GM18868 (cell line): Measurements from ENCODE around the gene RYR2.
"Not testable (repeated sequence)": the region's sequence is repeated elsewhere in the genome, so short reads cannot be mapped to it uniquely, and the experiment has no call there.

Experiments used
- ATAC-seq: cut with Tn5 transposase; IDR thresholded peaks from one replicate; pipeline ENCODE4 v1.9.1; 2021; ENCODE audit warnings: mild to moderate bottlenecking, moderate library complexity; ENCODE audit not compliant: unreplicated experiment

Gene RYR2

DNA sequence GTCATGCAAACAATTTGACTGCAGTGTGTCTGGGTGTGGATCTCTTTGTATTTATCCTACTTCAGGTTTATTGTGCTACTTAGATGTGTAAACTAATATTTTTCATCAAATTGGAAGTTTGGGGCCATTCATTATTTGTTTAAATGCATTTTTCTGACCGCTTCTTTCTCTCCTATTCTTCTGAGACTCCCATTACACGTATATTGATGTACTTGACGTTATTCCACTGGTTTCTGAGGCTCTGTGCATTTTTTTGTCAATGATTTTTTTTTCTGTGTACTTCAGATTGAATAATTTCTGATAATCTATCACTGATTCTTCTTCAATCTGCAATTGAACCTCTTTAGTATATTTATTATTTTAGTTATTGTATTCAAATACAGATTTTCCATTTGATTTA lies 276.8 kb downstream of the RYR2 start:
- no peak for ATAC-seq

DNA sequence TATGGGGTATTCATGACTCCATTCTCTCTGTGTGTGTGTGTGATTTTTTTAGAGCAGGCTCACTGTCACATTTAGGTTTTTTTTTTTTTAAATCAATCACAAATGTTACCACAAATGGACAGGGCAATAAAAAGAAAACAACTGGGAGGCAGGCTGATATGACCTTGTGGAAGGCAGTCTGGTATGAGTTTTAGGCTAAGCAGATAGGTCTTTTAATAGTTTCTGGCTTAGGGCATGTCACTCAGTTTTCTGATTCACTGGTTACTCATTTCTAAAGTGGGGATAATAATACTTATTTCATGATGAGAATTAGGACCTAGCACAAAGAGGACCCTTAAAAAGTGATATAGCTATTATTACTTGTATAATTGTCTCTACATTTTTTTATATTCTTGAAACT lies 278.9 kb downstream of the RYR2 start:
- ATAC-seq, result no peak

DNA sequence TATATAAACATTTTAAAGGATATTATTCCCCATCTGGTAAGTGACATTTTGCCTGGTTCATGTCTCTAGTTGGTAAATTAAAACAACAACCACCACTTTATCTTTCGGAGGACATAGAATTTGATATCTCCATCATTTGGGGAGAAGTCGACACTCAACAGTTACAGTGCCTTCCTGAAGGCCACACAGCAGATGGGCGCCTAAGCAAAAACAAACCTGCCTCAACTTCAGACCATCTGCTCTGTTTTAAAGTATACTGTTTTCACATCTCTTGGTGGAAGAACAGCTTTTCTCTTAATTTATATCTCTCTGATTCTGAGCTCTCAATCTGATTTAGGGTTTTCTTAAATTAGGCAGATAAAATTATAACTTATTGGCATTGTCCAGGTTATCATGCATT lies 282.2 kb downstream of the RYR2 start:
- no peak for ATAC-seq

DNA sequence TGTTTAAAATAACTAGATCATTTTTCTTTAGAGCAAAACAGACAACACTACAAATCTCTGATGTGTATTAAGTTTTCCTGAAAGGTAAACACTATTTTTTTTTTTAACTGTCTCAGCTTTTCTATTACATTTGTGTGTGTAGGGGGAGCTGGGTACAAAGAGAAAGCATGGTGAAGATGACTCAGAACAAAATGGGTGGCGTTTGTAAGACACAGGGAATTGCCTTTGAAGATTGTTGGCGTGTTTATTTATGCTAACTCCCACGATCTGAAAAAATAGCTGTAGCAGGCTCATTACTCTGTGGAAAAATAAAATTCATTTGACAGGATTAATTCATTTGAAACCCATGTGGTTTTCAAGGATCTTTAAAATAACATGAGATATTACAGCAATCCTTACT lies 285.1 kb downstream of the RYR2 start:
- ATAC-seq, result no peak

DNA sequence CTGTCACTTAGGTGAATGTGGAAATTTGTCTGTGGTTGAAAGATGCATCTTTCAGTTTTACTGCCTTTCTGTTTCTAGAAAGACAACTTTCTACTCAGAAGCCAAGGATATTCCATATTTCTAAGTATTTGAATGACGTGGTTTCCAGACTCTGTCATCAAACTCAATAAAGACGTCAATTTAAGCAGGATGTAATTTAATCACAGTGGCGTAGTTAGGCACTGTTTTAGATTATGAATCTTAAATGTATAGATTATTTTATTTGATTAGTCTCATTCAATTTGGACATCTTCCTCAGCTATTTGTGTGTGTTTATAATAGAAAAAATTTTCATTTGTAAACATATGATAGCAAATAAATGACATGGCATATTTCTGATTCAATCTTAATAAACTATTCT lies 298.9 kb downstream of the RYR2 start:
- ATAC-seq, result no peak

DNA sequence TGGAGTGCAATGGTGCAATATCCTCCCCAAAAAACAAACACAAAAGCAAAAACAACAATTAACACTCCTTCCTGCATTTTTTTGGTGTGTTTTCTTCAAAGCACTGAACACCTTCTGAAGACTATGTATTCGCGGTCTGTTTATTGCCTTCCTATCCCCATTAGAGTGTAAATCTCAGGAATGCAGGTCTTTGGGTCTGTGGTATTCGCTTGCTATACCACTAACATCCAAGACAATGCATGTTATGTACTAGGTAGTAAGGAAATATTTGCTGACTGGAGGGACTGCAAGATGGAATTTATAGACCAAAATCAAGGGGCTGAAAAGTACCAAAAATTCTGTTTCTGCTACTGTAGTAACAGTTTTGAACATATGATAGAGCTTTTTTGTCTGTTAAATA lies 299.4 kb downstream of the RYR2 start:
- no peak for ATAC-seq

DNA sequence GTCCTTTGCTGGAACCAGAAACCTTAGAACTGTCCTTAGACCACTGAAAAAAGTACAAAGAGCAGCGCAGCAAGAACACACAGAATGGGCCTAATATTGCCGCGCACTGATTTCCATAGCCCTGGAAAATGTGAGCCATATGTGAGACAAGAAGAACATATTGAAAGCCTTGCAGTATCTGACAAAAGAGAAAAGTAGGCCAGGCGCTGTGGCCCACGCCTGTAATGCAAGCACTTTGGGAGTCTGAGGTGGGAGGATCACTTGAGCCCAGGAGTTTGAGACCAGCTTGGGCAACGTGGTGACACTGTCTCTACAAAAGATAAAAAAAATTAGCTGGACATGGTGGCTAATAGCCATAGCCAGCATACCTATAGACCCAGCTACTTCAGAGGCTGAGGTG lies 300.7 kb downstream of the RYR2 start:
- no peak for ATAC-seq

DNA sequence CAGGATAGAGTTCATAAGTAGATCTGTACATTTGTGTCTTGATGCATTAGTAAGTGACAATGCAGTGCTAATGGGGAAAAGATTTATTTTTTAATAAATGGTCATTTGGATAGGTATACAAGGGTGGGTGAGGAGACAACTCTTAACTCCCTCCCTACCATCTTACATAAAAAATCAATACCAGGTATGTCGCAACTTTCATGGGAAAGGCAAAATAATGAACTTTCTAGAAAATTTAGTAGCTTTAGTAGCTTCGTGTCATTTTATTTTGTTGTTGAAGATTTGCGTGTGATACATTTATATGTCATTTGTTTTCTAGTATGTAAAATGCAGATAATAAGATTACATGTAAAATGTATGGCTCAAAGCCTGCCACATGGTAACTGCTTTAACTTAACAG lies 310.8 kb downstream of the RYR2 start:
- ATAC-seq, result no peak

DNA sequence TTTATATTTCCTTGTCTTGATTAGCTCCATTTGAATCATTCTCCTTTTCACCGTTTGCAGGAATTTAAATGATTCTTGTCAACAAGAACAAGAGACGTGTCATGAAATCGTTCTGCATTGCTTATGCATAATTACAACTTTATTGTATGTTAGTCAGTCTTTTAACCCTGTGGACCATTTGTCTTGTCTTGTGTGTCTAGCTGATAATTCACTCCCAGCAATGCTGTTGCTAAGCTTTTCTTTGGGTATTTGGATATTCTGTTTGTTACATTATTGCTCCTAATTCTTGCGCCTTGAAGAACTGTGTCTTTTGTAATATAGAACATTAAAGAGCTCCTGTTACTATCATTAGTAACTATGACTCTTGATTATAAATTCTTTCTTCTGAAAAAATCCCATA lies 311.9 kb downstream of the RYR2 start:
- ATAC-seq, result no peak

DNA sequence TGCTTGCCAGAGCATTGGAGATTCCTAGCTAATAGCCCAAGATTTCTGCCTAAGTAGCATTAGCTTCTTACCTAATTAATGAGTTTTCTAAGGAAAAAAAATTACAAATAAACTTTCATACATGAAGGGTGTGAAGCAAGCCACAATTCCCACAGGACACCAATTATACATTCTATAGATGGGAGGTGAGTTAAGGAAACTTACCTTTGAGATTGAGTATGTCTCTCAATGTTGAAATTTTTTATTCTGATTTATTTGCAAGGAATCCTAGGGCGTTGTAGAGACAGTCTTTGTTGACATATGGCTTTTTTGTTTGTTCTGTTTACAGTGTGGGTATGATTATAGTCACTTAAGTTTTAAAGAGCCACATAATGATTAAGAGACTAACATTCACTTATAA lies 313.0 kb downstream of the RYR2 start:
- no peak for ATAC-seq

DNA sequence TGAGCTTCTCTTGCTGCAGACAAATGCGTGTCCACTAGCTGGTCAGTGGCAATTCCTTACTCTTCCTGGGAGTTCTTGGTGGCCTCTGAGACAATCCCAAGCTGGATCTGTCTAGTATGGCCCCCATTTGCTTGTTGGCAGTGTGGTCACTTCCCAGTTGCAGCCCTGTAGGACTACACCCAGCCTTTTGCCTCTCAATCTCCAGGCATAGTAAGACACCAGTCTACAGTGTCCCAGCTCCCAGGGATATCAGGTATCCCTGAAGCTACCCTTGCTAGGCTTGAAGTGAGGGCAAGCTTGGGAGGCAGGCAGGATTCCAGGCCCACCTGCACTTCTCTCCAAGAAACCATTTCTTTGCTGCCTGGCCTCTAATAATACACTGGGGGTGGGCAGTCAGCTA lies 316.6 kb downstream of the RYR2 start:
- no peak for ATAC-seq

DNA sequence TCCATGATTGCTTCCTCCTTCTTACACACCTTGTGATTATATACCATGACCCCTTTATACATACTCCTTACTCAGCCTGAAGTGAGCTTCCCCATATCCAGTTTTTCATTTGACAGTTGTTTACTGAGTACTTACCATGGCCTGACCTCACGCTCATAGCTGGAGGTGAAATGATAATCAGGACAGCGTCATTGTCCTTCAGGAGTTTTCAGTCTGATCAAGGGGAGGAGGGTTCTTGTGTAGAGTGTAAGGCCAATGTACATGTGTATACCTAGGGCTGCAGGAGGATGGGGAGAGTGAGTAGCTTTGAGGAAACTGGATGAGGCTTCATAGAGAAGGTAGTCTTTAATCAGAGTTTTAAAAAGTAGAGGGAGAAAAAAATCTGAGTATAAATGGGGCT lies 325.8 kb downstream of the RYR2 start:
- ATAC-seq, result no peak

DNA sequence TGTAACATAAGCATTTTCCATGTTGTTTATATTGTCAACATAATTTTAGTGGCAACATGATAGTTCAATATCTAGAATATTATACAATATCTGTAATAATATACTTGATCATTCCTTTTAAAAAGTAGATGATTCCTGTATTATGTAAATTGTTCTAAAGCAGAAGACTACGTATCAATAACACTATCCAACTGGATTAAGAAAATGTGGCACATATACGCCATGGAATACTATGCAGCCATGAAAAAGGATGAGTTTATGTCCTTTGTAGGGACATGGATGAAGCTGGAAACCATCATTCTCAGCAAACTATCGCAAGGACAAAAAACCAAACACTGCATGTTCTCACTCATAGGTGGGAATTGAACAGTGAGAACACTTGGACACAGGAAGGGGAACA lies 329.5 kb downstream of the RYR2 start:
- ATAC-seq, result not testable (repeated sequence)

DNA sequence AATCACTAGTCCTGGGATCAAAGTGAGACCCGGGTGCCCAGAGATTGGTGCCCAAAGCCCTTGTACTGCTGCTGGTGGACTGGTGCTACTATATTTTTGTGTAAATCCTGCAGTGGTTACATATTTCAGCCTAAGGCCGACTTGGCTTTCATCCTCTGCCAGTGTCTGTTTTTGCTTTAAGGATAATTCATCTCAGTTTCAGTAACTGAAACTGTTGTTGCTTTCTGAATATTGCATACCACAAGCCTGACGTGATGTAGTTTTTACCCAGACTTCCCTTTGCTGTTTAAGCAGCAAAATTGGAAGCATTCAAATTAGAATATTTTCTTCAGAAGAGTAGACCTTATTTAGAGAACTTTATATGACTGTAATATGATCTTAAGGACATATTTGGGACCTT lies 341.8 kb downstream of the RYR2 start:
- ATAC-seq, result no peak

DNA sequence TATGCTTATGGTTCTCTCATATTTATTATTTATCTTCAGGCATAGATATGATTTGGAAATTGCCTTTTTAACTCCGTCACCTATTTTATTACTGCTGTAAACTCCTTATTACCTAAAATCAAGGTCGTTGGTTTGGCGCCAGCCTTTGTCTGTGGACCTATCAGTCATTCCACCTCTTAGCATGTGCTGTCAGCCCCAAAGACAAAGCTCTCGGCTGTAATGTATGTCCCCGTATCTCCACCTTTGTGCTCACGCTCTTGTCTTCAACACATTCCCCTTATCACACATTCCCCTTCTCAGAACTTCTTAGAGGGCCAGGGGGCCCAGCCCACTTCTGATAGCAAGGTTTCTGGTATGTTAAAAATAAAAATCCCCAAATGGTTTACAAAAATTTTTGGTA lies 342.2 kb downstream of the RYR2 start:
- no peak for ATAC-seq

DNA sequence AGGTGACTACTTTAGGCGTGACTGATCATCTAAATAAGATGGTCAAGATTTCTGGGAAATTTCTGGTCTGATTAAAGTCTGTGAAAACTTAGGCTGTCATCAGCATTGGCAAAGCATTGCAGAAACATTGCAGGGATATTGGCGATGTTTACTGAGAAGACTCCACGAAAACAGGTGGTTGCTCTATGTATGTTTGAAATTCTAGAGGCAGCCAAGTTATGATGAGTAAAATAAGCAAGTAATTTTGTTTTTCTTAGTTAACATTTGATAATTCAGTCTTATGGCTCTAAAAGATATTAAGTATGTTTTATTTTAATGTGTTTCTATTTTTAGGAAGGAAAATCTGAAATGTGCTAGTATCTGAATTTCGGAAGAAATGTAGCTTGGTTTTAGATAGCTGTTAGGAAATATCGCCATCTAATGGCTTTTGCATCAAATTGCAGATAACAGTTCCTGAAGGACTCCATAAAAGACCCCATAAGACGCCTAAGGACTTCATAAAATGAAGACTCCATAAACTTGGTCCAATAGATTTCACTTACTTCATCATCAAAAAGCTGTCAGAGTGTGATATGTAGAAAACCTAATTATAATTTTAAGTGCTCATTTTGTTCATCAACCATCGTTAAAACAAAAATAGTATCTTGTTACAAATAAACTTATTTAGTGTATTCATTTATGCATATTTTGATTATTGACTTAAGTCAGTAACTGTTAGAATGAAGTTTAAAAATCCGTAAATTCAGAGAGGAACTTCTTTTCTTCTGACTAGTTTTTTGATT lies 344.6 kb downstream of the RYR2 start:
- no peak for ATAC-seq

DNA sequence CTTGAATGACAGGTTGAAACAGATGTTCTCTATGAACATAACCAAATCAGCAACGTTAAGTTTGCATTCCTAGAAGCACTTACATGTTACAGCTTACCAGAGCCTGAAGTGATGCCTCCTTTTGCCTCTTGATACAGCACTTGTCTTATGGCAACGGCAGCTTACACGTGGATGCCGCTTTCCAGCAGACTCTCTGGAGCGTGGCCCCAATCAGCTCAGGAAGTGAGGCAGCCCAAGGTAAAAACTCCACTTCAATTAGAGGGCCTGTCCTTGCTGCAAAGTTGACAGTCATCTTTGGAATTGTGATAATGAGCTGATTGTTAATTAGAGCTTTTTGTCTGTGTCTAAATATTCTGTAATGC lies 345.1 kb downstream of the RYR2 start:
- no peak for ATAC-seq

DNA sequence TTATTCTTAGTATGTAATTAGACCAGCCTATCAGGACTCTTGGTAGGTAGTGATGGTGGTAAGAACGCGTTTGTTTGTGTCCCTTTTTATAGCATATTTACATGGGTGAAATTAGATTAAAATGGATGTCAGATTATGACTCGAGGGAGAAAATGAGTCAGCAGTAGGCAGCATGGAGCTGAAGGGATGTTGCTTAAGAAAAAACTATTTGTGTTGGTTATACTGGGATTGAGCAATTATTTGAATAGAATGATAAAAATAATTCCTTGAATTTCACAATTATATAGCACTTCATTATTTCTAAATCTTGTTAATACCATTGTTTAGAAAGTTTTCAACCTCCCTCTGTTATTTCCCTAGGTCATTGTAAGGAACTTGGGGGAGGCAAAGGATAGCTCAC lies 348.8 kb downstream of the RYR2 start:
- ATAC-seq, result no peak

DNA sequence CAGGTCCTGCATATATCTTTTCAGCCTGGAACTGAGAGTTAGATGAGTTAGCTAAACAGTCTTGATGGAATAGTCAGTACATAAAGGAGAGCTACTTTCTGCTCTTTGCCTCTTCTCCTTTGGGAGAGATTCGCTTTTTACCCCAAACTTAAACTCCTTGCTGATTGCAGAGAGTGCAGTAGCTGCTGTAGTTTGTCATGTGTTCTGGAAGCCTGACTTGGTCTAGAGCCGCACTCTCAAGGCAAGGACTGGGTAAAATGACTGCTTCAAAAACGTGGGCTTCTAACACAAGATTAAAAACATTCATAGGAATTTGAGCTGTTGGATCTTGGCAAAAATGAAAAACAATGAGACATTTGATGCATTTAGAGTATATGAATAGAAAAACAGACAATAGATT lies 351.6 kb downstream of the RYR2 start:
- ATAC-seq, result no peak

DNA sequence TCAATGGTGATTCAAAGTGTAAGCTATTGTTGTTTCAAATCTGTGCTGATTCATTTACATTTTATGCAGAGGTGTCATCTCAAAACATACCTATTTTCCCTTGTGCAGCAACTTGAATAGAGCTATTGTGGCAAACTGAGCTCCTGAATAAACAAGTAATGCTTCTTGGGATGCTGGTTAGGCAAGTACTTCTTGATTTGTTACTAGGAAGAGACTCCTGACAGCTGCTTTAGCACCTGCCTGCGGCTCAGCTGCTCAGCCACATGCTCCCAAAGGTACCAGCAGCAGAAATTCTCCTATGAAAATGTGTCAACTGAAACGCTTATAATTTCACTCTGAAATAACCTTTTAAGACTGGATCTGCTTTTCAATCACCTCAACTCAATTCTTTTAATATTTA lies 352.3 kb downstream of the RYR2 start:
- ATAC-seq, result no peak

DNA sequence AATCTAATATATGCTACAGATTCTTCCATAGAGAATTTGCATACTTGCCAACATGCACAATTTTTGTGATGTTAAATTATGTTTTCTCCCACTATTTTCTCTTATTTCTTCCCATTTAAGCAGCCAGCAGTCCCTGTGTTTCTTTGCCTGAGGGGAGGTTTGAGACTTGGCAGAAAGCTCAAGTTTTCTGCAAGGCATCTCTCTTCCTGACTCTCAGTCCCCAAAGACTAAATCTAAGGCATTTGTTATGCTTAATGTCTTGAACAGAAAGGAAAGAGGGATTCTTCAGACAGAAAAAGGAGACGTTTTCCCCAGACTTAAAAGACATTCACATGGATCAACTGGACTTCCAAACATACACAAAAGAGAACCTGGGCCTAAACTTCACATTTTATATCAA lies 354.4 kb downstream of the RYR2 start:
- no peak for ATAC-seq

DNA sequence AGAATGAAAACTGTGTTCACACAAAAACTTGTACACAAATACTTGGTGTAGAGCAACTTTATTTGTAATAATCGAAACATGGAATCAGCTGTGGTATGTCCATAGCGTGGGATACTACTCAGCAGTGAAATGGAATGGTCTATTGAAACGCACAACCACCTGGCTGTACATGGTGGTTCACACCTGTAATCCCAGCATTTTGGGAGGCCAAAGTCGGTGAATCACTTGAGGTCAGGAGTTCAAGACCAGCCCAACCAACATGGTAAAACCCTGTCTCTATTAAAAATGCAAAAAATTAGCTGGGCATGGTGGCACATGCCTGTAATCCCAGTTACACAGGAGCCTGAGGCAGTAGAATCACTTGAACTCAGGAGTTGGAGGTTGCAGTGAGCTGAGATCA lies 356.8 kb downstream of the RYR2 start:
- ATAC-seq, result no peak

DNA sequence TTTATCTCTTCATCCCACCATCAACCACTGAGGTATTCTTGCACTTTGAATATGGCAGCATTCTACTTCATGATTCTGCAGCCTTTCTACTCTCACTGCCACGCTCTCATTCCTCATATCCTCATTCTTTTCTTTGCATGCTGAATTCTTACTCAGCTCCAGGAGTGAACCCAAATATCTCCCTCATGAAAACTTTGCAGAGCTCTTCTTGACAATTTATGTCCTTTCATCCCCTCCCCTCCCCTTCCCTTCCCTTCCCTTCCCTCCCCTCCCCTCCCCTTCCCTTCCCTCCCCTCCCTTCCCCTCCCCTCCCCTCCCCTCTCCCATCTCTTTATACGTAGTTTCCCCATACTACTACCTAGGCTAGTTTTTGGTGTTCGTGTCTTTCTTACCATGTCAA lies 363.9 kb downstream of the RYR2 start:
- ATAC-seq, result no peak
